GM19043 (cell line): ENCODE measurements around the gene PLEKHG4.

ENCODE experiments used
- ATAC-seq: cut with Tn5 transposase; IDR thresholded peaks from one replicate; pipeline ENCODE4 v1.9.1; 2021; ENCODE audit warnings: low read depth; ENCODE audit not compliant: unreplicated experiment

The PLEKHG4 gene

DNA sequence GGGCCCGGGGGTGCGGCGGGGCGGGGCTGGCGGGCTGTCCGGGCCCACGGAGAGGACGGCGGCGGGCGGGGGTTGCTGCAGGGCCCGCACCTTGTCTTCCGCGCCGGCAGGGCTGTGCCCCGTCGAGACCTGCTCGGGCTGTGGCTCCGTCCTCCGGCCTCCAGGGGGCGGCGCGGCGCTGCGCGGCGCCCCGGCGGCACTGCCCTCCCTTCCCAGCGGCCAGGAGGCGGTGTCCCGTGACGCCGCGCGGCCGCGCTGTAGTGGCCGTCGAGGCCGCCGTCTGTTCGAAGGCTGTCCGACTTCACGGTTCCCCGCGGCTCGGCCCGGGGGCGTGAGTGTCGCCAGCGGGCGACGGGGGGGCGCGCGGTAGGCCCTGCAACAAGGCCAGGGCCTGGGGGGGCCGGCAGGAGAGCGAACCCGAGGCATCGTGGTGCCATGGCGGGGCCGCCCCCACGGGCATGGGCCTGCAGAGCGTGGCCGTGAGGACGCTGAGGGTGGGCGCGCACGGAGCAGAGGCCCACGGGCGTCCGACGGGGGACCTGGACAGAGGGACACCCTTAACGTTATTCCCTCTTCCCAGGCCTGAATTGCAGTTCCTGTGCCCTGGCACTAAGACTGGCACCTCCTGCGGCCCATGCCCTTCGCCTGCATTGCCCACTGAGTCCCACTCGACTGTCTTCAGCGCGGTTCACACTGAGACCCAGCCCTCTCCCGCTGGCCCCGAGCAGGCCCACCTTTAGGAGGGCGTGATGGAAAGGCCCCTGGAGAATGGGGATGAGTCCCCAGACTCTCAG is at the start of gene PLEKHG4:
Gene PLEKHG4 (plus strand): TSS at position 237 of the 794 bp plus-strand sequence. CDS start 513 bp downstream, at position 750.
- ATAC-seq: peak; percentile 68

GRCh38 chr16:67229906-67230808 is 49.2 kb upstream of the PLEKHG4 start:
- ATAC-seq: no peak

DNA sequence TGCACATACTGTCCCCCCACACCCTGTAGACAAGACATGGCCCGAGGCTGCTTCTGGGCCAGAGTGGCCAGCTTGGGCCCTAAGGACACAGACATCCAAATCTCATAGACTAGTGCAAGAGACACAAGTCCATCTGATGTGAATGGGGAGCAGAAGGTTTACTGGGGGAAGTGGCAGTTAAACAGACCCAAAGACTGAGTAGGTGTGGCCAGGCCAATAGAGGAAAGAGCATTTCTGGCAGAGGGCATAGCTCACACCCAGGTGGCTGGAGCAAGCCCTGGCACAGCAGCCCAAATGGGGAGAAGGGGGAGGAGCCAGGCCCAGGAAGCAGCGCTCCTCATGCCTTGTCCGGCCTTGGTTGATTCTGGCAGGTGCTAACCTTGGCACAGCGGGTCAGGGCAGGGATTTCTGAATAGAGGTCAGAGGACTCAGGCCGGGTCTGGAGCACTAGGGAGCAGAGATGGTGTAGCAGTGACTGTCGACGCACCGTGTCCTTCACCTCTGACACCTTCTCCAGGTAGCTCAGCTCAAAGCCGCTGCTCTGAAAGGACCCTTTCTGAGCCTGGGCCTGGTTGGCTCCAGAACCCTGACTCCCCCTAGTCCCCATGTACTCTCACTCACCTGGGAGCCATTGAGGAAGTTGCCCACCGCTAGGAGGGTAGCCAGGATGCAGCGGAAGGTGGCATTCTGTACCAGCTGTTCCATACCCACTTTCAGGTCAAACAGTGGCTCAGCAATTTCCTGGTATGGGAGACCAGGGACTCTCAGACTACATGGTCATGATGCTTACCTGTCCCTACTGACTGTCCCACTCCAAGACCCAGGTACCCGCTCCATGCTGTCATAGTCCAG is 48.3 kb upstream of the PLEKHG4 start:
- no peak for ATAC-seq

GRCh38 chr16:67233596-67233995 is 45.7 kb upstream of the PLEKHG4 start:
- ATAC-seq: no peak

- no peak for ATAC-seq
Observed at GRCh38 chr16:67234180-67234597, 45.1 kb upstream of the PLEKHG4 start.

DNA sequence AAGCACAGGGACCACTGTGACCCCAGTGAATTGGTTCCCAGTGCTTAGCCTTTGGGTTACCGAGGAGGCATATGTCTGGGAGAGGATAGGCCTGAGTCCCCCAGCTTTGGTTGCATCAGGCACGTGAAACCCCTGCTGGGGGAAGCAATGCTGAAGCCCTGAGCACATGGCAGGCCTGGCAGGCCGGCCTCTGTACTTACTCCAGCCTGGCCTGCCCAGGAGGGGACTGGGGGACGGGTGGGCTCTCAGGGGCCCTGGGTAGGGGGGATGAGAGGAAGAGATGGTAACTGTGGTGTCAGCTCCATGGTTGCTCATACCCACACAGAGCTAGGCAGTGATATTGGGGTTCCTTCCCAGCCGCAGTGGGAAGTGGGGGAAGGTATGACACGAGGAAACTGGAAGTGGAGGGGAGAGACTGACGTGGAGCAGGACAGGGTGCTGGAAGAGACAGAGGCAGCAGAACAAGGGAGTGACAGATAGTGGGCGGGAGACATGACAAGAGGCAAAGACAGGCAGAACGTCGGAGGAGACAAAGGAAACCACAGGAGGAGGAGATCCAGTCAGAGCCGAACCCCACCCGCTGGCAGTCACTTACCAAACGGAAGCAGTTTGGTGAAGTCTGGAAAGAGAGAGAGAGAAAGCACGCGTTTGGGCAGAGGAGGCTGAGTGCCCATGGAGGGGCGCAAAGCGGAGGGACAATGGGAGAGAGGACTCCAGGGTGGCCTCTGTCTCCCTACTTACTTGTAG is 43.3 kb upstream of the PLEKHG4 start:
- no peak for ATAC-seq

GRCh38 chr16:67236563-67237395 is 42.6 kb upstream of the PLEKHG4 start:
- no peak for ATAC-seq

- ATAC-seq: no peak
Observed at GRCh38 chr16:67237396-67238277, 41.7 kb upstream of the PLEKHG4 start.

DNA sequence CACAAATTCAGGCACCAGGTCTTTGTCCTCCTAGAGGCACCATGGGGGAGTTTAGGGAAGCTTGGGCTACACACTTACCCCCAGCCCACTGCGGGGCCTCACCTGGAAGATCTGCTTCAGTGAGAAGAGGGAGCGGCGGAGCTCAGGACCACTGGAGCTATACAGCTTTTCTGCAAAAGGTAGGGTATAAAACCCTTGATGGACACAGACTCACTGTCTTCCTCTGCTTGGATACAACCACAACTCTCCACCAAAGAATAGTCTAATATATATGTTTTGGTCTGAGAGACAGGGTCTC is 41.1 kb upstream of the PLEKHG4 start:
- ATAC-seq: no peak

- ATAC-seq: no peak
Observed at GRCh38 chr16:67238806-67239470, 40.4 kb upstream of the PLEKHG4 start.

DNA sequence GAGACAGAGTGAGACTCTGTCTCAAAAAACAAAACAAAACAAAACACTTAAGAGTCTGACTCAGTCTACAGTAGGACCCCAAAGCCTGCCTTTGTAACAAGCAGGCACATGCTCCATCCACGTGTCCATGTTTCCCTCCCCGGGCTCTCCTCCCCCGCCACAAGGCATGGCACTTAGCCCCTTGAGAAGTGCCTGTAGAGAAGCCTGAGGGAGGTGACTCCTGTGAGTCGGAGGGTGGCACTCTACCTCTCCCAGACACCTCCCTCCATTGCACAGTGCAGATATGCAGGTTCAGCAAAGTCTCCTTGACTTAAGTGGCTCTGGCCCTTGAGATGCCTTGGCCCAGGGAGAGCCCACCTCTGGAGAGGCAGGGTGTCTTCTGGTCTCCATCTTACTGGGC is 38.8 kb upstream of the PLEKHG4 start:
- ATAC-seq: no peak

DNA sequence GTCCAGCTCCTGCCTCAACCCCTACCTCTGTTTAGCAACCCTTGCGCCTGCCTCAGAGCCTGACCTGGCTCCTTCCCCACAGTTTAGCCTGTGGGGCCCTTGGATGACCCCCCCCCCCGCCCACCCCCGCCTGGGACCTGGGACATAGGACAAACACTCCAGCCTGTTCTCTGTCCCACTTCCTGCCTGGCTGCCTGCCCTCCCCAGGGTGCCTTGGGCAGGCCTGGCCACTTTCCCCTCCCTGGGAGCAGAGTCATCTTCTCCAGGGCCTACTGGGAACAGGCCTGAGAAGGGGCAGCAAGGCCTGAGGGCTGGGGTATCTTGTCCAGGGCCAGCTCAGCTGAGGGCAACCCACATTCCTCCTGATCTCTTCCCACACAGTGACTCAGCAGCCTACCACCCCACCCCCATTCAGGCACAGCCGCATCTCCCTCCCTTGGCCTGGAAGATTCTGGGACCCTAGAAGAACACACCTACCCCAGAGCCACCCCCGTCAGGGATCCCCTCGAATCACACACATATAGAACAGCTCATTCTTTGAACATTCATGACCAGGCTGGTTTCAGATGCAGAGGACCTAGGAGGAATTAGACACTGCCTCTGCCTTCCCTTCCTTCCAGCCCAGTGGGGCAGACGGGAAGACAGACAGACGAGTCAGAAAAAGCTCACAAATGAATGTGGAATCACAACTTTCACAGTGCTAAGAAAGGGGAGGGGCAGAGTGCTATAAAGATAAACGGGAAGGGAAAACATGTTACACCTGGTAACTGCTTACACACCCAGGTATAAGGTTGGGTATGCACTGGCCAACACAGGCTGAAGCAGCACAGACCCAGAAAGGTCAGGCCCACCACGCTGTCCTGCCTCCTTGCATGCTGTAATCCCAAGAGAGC is 38.1 kb upstream of the PLEKHG4 start:
- no peak for ATAC-seq

DNA sequence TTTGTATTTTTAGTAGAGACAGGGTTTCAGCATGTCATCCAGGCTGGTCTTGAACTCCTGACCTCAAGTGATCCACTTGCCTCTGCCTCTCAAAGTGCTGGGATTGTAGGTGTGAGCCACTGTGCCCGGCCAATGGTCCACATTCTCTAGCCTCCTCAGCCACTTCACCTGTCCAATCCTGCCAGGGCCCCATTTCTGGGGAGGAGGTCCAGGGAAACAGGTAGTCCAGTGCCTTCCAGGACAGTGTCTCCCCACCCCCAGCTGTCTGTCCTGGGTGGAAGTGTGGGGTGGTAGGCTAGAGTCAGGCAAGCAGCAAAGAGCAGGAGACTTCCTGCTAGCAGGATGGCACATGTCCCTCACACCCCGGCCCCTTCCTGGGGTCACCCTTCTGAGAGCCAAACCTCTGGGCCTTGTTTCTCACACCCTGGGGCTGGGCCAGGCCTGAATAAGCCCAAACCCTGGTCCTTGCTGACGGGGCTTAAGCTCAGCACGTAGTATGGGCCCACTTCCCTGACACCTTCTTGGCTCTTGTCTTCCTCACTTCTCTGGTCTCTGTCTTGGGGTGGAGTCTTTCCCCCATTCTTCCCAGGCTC is 37.1 kb upstream of the PLEKHG4 start:
- no peak for ATAC-seq

DNA sequence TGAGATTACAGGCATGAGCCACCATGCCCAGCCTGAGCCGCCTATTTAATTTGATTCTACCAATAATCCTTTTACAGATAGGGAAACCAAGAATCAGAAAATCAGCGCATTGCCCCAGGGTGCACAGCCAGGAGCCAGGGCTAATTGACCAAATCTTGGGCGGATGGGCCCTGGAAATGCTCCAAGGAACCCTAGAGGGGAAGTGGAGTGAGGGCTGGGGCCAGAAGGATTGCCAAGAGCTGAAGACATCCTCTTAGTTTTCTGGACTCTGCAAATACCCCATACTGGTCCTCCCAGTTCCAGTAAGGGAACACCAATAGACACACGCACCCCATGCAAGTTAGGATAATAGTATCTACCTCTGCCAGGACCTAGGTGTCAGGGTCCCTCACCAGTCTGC is 35.9 kb upstream of the PLEKHG4 start:
- no peak for ATAC-seq

DNA sequence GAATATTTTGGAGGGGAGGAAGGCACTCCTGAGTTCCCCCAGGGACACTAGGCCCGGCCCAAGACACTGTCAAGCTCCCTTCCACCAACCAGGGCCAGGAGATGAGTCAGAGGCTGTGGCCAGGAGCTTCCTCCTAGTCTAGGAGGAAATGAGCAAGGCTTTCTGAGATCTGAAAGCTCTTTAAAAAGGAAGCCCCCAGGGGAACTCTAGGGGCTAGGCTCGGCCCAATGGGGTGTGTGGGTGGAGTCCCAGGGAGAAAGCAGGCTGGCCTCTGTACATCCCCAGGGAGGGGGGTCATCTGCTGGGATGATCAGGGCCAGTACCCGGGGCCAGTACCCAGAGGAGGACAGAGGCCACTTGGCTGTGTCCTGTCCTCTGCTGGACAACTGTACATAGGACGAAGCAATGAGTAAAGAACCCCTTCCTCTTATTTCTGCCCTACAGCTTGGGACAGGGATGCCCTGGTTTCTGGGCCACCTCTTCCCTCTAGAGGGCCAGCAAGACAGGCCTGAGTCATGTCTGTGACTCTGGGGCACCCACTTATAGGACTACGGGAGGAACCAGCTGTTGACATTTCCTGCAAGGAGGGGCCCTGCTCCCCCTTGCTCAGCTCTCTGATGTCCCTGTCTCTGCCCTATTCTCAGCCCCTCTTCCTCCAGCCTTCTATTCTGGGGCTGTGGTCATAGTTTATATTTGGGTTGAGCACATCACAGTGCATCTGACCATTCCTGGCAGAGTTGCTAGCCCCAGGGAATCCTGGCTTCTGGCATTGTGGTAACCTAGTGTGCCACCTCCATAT is 34.7 kb upstream of the PLEKHG4 start:
- peak; percentile 53 for ATAC-seq

DNA sequence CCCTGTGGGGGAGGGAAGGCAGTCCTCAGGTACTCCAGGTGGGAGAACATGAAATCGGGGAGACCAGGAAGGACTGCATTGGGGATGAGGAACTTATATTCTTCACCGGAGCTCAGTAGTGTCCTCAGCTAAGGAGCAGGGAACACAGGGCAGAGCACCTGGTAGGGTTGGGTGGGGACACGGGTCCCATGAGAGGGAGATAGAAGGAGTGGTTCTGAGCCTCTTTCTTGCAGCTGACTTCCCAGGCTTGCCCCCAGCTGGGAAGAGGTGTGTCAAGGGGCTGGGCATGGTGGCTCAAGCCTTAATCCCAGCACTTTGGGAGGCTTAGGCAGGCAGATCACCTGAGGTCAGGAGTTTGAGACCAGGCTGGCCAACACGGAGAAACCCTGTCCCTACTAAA is 34.1 kb upstream of the PLEKHG4 start:
- ATAC-seq: no peak
